NCI-H524 treated with DMSO at 0.1 percent for 48 hours (cell line): ENCODE measurements around the gene CYB561D2.

Source experiments
- DNase-seq: peaks from one replicate; lab custom pipeline; 2025; lab: John Stamatoyannopoulos, UW

The CYB561D2 gene

DNA sequence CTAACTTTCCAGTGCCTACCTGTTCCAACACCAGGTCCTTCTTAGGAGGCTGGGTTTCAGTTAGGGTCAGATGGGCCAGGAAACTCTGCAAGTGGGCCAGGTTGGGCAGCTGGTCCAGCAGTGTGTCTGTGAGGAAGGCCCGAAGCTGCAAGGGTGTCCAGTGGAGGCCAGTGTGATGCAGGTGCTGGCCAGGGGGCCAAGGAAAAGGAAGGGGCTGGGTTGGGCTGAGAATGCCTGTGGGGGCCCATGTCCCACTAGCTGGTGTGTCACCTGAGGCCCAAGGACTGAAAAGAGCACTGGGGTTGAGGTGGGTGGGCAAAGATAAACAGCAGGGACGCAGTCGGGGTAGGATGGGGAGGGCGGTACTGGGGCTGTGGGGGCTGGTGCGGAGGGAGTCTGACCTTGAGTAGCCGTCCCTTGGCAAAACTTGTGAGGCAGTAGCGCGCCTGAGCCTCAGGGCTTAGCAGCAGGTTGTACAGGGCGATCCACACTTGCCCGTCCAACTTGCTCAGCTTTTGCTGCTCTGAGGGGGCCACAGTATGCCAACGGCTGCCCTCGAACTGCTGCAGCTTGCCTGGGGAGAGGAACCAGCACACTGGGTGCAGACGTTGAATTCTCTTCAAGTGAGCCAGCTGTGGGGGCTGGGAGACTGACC lies 8.5 kb upstream of the CYB561D2 start:
- no peak for DNase-seq

DNA sequence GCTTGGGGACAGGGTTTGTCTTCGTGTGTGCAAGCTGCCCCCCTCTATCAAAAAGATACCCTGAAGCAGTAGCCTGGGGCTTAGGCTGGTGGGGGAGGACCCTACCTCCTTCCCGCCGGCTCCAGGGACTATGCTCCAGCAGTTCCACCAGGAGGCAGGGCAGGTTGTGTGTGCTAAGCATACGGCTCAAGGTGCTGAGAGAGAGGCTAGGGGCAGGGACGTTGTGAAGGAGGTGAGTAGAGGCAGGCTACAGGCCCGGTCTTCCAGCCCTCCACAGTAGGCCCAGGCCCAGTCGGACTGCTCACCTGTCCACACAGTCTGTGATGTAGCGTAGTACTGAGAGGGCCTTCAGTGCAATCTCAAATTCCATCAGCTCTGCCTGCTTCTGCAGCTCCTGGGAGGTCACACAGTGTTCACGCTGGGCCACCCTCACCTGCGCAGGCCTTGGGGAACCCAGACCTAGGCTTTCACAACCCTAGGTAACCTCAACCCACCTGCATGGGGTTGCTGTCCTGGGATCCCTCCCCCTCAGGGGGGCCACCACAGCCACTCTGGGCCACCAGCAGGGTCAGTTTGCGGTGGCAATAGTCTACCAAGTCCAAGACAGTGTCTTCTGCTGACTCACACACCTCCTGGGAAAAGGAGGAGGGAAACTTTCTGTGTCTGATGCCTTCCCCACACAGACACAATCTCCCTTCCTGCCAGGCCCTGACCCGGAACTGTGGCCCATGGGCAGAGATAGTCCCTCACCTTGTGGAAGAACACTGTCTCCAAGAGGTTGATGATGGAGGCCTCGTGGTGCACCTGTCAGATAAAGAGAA lies 7.6 kb upstream of the CYB561D2 start:
- DNase-seq = no peak

GRCh38 chr3:50345008-50345407 lies 5.7 kb upstream of the CYB561D2 start:
- no peak for DNase-seq

GRCh38 chr3:50345586-50346234 lies 5.0 kb upstream of the CYB561D2 start, which contains the start of gene ZMYND10:
ZMYND10 (minus strand) TSS chr3:50345732; CDS start chr3:50345579, 153 bp downstream.
- no peak for DNase-seq

GRCh38 chr3:50347187-50347813 lies 3.4 kb upstream of the CYB561D2 start:
- DNase-seq = no peak

DNA sequence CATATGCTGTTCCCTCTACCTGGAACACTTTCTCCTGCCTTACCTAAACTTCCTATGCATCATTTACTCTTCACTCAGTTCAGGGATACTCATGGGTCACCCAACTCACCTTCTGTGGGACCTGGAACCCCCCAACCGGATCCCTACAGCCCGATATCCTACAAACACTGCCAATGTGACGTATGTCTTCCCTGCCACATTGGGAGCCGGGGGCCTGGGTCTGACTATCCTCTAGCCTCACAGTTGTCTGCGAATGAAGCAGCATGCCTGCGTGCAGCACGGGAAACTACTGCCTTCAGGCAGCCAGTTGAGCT lies 492 bp upstream of the CYB561D2 start:
- DNase-seq = no peak

- DNase-seq = no peak
Measured at GRCh38 chr3:50351323-50351697, 648 bp downstream of the CYB561D2 start.

- DNase-seq = no peak
Measured at GRCh38 chr3:50352781-50353180, 2.1 kb downstream of the CYB561D2 start.

DNA sequence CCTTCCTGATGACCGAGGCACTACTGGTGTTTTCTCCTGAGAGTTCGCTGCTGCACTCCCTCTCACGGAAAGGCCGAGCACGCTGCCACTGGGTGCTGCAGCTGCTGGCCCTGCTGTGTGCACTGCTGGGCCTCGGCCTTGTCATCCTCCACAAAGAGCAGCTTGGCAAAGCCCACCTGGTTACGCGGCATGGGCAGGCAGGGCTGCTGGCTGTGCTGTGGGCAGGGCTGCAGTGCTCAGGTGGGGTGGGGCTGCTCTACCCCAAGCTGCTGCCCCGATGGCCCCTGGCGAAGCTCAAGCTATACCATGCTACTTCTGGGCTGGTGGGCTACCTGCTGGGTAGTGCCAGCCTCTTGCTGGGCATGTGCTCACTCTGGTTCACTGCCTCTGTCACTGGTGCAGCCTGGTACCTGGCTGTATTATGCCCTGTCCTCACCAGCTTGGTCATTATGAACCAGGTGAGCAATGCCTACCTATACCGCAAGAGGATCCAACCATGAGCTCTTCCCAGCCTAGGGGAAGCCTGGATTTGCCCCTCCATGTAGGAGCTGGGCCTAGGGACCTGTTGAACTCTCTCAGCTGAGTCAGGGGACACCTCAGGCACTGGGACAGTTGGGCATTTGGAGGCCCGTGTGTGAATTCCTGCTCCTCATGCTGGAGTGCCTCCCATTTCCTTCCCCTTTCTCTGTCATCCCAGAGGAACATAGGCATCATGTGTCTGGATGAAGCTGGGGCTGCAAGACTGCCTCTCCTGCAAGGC lies 2.8 kb downstream of the CYB561D2 start:
- DNase-seq = no peak

DNA sequence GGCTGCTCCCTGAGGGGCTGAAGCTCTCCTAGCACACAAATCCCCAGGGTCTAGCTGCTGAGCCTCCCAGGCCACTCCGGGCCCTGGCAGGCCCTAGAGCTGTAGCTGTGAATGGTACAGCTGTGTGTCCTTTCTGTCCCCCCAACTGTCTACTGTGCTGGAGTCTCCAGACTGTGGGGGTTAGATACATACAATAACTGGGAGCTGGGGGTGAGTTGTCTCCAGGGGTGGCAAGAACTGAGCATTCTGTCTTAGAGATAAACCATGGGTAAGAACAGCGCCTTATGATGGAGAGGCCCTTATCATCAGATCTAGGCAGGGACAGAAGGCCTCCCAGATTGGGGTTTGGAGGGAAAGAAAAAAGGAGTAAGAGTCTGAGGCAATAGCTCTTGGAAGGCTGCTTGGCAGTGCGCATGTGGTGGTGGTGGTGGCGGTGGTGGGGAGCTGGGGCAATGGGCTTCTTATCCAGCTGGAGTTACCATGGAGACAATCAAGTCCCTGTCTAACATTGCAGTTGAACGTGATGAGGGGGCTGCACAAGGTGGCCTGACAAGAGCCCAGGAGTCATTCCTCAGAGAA lies 3.6 kb downstream of the CYB561D2 start:
- DNase-seq = no peak

DNA sequence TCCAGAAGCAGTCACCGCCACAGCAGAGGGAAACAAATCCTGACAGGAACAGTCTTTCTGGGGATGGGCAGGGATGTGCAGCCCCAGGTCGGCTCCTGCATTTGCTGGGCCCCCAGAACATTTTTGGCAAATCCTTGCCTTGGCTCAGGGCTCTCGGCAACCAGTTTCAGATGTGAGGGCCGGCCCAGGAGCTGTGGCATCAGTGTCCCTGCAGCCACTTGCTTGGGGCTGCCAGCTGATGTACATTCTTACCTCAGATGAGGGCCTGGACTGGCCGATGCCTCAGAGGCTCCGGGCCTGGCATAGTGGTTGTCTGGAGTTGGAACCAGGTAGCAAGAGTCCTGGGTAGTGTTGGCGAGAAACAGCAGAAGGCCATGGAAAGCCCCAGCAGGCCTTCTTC lies 4.2 kb downstream of the CYB561D2 start:
- DNase-seq = no peak

GRCh38 chr3:50355829-50356552 lies 5.3 kb downstream of the CYB561D2 start:
- DNase-seq = no peak

DNA sequence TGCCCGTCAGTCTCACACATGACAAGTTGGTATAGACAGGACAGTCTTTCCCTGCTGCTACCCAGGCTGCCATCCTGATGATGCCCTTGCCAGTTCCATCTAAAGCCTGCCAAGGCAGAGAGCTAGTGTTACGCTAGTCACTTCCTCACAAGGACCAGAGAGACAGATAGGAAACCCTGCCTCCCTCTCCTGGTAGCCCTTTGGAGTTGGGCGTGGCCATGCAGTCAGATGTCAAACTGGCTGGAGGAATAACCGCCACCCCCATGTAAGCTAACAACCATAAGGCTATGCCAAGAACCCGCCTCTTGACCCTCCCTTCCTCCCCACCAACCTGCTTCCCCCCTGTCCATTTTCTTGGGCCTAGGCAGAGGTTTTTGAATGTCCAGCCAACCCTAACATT lies 5.9 kb downstream of the CYB561D2 start:
- DNase-seq = no peak

GRCh38 chr3:50357481-50357880 lies 6.8 kb downstream of the CYB561D2 start:
- DNase-seq = no peak

GRCh38 chr3:50358355-50358910 lies 7.8 kb downstream of the CYB561D2 start:
- no peak for DNase-seq

DNA sequence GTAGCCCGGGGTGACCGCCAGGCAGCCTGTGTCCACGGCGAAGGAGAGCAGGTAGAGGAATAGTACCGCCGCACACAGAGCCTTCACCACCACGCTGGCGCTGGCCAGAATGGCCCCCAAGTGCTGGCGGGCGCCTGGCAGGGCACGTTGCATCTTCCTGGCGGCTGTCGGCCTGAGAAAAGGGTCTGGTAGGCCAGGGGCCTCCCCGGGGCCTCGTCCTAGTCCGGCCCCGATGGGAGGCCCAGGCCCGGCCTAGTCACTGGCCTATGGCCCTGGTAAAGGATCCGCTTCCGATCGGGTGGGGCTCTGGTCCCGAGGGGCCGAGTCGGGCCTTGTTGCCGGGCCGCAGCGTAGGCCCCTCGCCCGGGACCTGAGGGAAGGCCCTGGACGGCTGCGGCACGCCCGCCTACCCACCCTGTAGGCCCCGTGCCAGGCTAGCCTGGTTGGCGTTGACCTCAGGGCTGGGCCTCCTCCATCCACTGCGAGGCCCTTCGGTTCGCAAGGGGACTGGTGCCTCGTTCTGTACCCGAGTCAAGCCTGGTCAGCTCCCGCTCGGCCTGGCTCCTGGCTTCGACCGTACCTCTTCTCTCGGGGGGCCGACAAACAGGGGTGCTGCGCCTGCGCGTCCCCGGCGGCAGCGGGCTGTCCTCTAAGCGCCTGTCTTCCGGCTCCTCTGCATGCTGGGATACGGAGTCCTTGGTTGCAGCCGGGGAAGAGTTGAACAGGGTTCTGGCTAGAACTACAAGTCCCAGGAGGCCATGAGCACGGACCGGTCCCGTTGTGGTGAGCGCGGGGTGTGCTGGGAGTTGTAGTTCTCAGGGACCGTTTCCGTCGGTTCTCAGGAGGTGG lies 8.5 kb downstream of the CYB561D2 start, which contains the start of gene TMEM115:
Gene TMEM115, minus strand, starts transcription at position 611 of the 849 bp plus-strand sequence. Its CDS starts 458 bp downstream, at position 153.
- peak; percentile 83 for DNase-seq

DNA sequence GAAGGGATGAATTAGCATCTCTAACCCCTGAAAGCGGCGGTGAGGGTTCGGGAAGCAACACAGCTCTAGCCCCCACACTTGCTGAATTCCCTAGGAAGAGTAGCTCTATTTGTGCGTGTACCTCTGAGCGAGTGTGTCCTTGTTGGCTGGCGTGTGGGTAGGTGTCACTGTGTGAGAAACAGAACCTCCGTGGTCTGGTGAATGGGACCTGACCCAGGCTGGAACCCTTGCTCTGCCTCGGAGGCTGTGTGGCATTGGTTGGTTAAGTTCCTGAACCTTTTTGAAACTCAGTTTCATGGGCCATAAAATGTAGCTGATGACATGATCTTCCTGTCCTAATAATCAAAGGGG lies 9.1 kb downstream of the CYB561D2 start:
- DNase-seq = no peak

DNA sequence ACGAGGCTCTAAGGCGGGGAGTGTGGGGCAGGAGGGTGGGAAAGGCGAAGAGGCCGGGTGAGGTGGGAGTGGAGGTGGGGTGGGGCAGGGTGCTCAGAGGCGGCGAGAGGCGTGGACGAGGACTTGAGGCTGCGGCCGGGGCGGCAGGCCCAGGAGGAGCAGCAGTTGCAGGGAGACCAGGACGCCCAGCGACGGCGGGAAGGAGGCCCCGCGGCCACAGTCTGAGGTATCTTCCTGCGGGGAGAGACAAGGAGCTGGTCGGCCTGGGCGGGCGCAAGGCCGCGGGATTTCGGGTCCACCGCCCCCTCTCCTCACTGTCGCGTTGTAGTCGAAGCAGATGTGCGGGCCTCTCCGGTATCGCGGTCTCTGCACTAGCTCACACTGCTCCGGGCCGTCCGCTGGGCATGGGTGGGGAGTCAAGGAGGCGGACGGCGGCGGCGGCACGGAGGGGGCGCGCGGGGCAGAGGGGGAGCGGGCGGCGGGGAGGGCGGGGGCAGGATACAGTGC lies 14.0 kb downstream of the CYB561D2 start:
- no peak for DNase-seq

GRCh38 chr3:50365080-50365841 lies 14.6 kb downstream of the CYB561D2 start:
- DNase-seq = no peak
